Small intestine (tissue), 7 donors: ENCODE results near the gene NUDT21. TPM values are rescaled to one million over a fixed set of nuclear protein-coding genes. Genes with fewer than 3 reads are reported as not detected.

Source experiments
- DNase-seq, 2 donors: peaks; one replicate each; pipeline versions ENCODE4 v3.0.0 to v3.0.0-alpha.2; 2013
- FAIRE-seq: peaks from 2 replicates; lab custom pipeline; 2012; peaks lifted over from hg19 to GRCh38; lab: Jason Lieb, UNC
- H3K27ac ChIP-seq, 3 donors: one replicate each; pipeline ENCODE4 v1.5.1; 2013; ENCODE audit warnings: low read length in 2 of 3, mild to moderate bottlenecking in 2 of 3, control low read depth in 1 of 3, inconsistent platforms in 1 of 3, low read depth in 1 of 3, moderate library complexity in 1 of 3
- H3K27me3 ChIP-seq, 3 donors: one replicate each; pipeline ENCODE4 v1.6.1; 2013; ENCODE audit warnings: low read length in 3 of 3, inconsistent platforms in 1 of 3; ENCODE audit not compliant: control insufficient read depth in 3 of 3, insufficient read depth in 3 of 3
- H3K36me3 ChIP-seq, 3 donors: one replicate each; pipeline ENCODE4 v1.6.1; 2013; ENCODE audit warnings: low read length in 3 of 3, inconsistent platforms in 1 of 3, low read depth in 1 of 3, mild to moderate bottlenecking in 1 of 3, moderate library complexity in 1 of 3; ENCODE audit not compliant: control insufficient read depth in 3 of 3, insufficient read depth in 2 of 3
- H3K4me1 ChIP-seq, 3 donors: one replicate each; pipeline ENCODE4 v1.6.1; 2013; ENCODE audit warnings: low read length in 2 of 3, inconsistent platforms in 1 of 3, low read depth in 1 of 3, mild to moderate bottlenecking in 1 of 3, moderate library complexity in 1 of 3; ENCODE audit not compliant: control insufficient read depth in 3 of 3, insufficient read depth in 2 of 3
- H3K4me3 ChIP-seq, 3 donors: one replicate each; pipeline ENCODE4 v1.5.1; 2013; ENCODE audit warnings: low read length in 3 of 3, control low read depth in 1 of 3, inconsistent platforms in 1 of 3, low read depth in 1 of 3, mild to moderate bottlenecking in 1 of 3, moderate library complexity in 1 of 3
- H3K9me3 ChIP-seq, 2 donors: one replicate each; pipeline ENCODE4 v1.6.1; 2013; ENCODE audit warnings: low read depth in 1 of 2, low read length in 1 of 2; ENCODE audit not compliant: control insufficient read depth in 2 of 2, insufficient read depth in 1 of 2
- WGBS, 3 donors: extraction: QIAGEN DNeasy Blood & Tissue Kit; methylation state at CpG; one replicate each; pipeline ENCODE4 v1.1.7; 2013; 5-methylcytosine and 5-hydroxymethylcytosine counted together
- polyA plus RNA-seq, 4 donors: library from polyadenylated mRNA; stranded (reverse) in 3 of 4; unstranded in 1 of 4; fragments of 200-250 nt in 3 of 4; fragments of 120-200 nt in 1 of 4; gene quantifications; one replicate each; pipeline versions ENCODE4 v1.2.1 to v1.2.3, GENCODE V29; 2013
- donor health status: healthy with polysubstance abuse.
- donor health status: control.
- donor health status: control.
- donor health status: Bipolar disorder and iron deficiency.
- donor health status: healthy.

The NUDT21 gene
- polyA plus RNA-seq, 4 donors, result 27.5 to 92.4 (median 51.0) TPM

- H3K27me3 ChIP-seq, result no peaks in the 10 kb centered on the region
- no peaks in the 10 kb centered on the region for H3K9me3 ChIP-seq
- WGBS, 3 donors, result 87 to 92% (median 90%) methylated on average over 5 of the region's 5 CpGs
- peaks cover 5 to 26% (median 13%) of the 10 kb centered on the region in 3 donors for H3K36me3 ChIP-seq
- DNase-seq (no peak), FAIRE-seq (no peak)
- H3K27ac ChIP-seq, result no peak overlapping the region
- peaks cover 5 to 33% (median 10%) of the 10 kb centered on the region in 3 donors for H3K4me1 ChIP-seq
- H3K4me3 ChIP-seq, result no peak overlapping the region
Measured at GRCh38 chr16:56411123-56411522, 40.0 kb downstream of the NUDT21 start.

- Histone ChIP-seq H3K36me3 (peaks cover 8 to 34% (median 20%) of the 10 kb centered on the region in 3 donors), H3K27ac (peak overlapping the region; percentile 91 to 92 (median 91)), H3K4me3 (no peak overlapping the region), H3K27me3 (no peaks in the 10 kb centered on the region), H3K4me1 (peaks cover 3 to 18% (median 7%) of the 10 kb centered on the region in 3 donors), H3K9me3 (no peaks in the 10 kb centered on the region)
- DNase-seq (peak in 1 of 2 donors; percentile 72), FAIRE-seq (no peak)
- 17 to 65% (median 29%) methylated on average over 4 of the region's 4 CpGs for WGBS, 3 donors
Measured at GRCh38 chr16:56409195-56409594, 41.9 kb downstream of the NUDT21 start.

- WGBS, 3 donors, result 27 to 62% (median 44%) methylated on average over 7 of the region's 7 CpGs
- H3K9me3 ChIP-seq, result no peaks in the 10 kb centered on the region
- peak overlapping the region; percentile 91 to 92 (median 91) for H3K27ac ChIP-seq
- H3K4me3 ChIP-seq, result no peak overlapping the region
- peaks cover 3 to 16% (median 7%) of the 10 kb centered on the region in 3 donors for H3K4me1 ChIP-seq
- H3K36me3 ChIP-seq, result peaks cover 8 to 37% (median 19%) of the 10 kb centered on the region in 3 donors
- peak; percentile 74 for FAIRE-seq
- DNase-seq, result peak; percentile 88 to 96
- H3K27me3 ChIP-seq, result no peaks in the 10 kb centered on the region
Measured at GRCh38 chr16:56408379-56409098, 42.6 kb downstream of the NUDT21 start.

- FAIRE-seq, result no peak
- peaks cover 10 to 44% (median 26%) of the 10 kb centered on the region in 3 donors for H3K36me3 ChIP-seq
Measured at GRCh38 chr16:56405977-56406672, 45.0 kb downstream of the NUDT21 start.

GRCh38 chr16:56401482-56401881, 49.6 kb downstream of the NUDT21 start:
- no peak for FAIRE-seq
- H3K27ac ChIP-seq, result no peak overlapping the region
- WGBS, 3 donors, result 69 to 79% (median 72%) methylated on average over 5 of the region's 5 CpGs
- H3K36me3 ChIP-seq, result peaks cover 12 to 31% (median 26%) of the 10 kb centered on the region in 3 donors
- H3K9me3 ChIP-seq, result no peaks in the 10 kb centered on the region
- H3K4me3 ChIP-seq, result no peak overlapping the region
- DNase-seq, result peak; percentile 21 to 67
- no peaks in the 10 kb centered on the region for H3K4me1 ChIP-seq
- no peaks in the 10 kb centered on the region for H3K27me3 ChIP-seq

More at GRCh38 chr16:56405977-56406672, 45.0 kb downstream of the NUDT21 start:
- WGBS, 3 donors, result 73 to 96% (median 81%) methylated on average over 4 of the region's 4 CpGs
- Histone ChIP-seq H3K27ac (no peak overlapping the region), H3K4me1 (peaks cover 3 to 16% (median 5%) of the 10 kb centered on the region in 3 donors), H3K4me3 (no peak overlapping the region), H3K27me3 (no peaks in the 10 kb centered on the region), H3K9me3 (no peaks in the 10 kb centered on the region)
- no peak for DNase-seq

- no peaks in the 10 kb centered on the region for H3K4me1 ChIP-seq
- peaks cover 12 to 26% (median 25%) of the 10 kb centered on the region in 3 donors for H3K36me3 ChIP-seq
- FAIRE-seq, result no peak
Measured at GRCh38 chr16:56400458-56400857, 50.7 kb downstream of the NUDT21 start.

GRCh38 chr16:56399486-56399885, 51.6 kb downstream of the NUDT21 start:
- WGBS, 3 donors, result 90 to 91% (median 90%) methylated on average over 2 of the region's 2 CpGs
- Histone ChIP-seq H3K4me1 (no peaks in the 10 kb centered on the region), H3K36me3 (peaks cover 11 to 21% (median 20%) of the 10 kb centered on the region in 3 donors), H3K9me3 (no peaks in the 10 kb centered on the region), H3K27me3 (no peaks in the 10 kb centered on the region), H3K27ac (no peak overlapping the region), H3K4me3 (no peak overlapping the region)
- DNase-seq (no peak), FAIRE-seq (no peak)

More at GRCh38 chr16:56400458-56400857, 50.7 kb downstream of the NUDT21 start:
- WGBS, 3 donors, result 73 to 89% (median 76%) methylated on average over 5 of the region's 5 CpGs
- no peak for DNase-seq
- Histone ChIP-seq H3K27me3 (no peaks in the 10 kb centered on the region), H3K4me3 (no peak overlapping the region), H3K27ac (no peak overlapping the region), H3K9me3 (no peaks in the 10 kb centered on the region)

- 77 to 86% (median 84%) methylated on average over 2 of the region's 2 CpGs for WGBS, 3 donors
- H3K27me3 ChIP-seq, result no peaks in the 10 kb centered on the region
- no peak overlapping the region for H3K4me3 ChIP-seq
- no peaks in the 10 kb centered on the region for H3K9me3 ChIP-seq
- no peak overlapping the region for H3K27ac ChIP-seq
- H3K36me3 ChIP-seq, result peaks cover 10 to 19% (median 18%) of the 10 kb centered on the region in 3 donors
- FAIRE-seq (no peak), DNase-seq (no peak)
- H3K4me1 ChIP-seq, result no peaks in the 10 kb centered on the region
Measured at GRCh38 chr16:56399047-56399446, 52.1 kb downstream of the NUDT21 start.
